ENCODE data around the gene IL22. TPM values are rescaled to one million over a fixed set of nuclear protein-coding genes. Genes with fewer than 3 reads are reported as not detected.

IL22 gene
- total and polyA plus RNA-seq, 4 donors, result not detected

- no peak overlapping the region for H3K27ac ChIP-seq (ENCODE audit: low read depth in 1 of 2, low read length in 2 of 2)
- no peak for DNase-seq (ENCODE audit: low spot score)
- 96% methylated on average over 4 of the region's 4 CpGs for WGBS
Observed at GRCh38 chr12:68291396-68292036, 38.1 kb upstream of the IL22 start.

GRCh38 chr12:68290126-68290525 lies 36.7 kb upstream of the IL22 start:
- WGBS, result 85% methylated on average over 6 of the region's 6 CpGs
- DNase-seq (ENCODE audit: low spot score), result no peak
- no peak overlapping the region for H3K27ac ChIP-seq (ENCODE audit: low read depth in 1 of 2, low read length in 2 of 2)
- H3K27me3 ChIP-seq (ENCODE audit: control insufficient read depth in 4 of 4, insufficient read depth in 4 of 4, low read length in 3 of 4), result no peaks in the 10 kb centered on the region
- H3K9me3 ChIP-seq (ENCODE audit: control insufficient read depth in 4 of 4, low read length in 3 of 4), result no peaks in the 10 kb centered on the region
- TF ChIP-seq EGR1 (IDR thresholded peaks at IDR 0.05; ENCODE audit: low read depth in 2 of 2) (no peak), CTCF (IDR thresholded peaks at IDR 0.05; ENCODE audit: low read depth, low read length, missing input control) (no peak), FOXA1 (IDR thresholded peaks at IDR 0.05) (no peak), HNF4A (conservative IDR thresholded peaks at IDR 0.05) (no peak), MAX (IDR thresholded peaks at IDR 0.05) (no peak), YY1 (IDR thresholded peaks at IDR 0.05) (no peak), NR2F2 (IDR thresholded peaks at IDR 0.05) (no peak), ZBTB33 (IDR thresholded peaks at IDR 0.05) (no peak), ATF3 (IDR thresholded peaks at IDR 0.05) (no peak), TAF1 (conservative IDR thresholded peaks at IDR 0.05) (no peak), HNF4G (IDR thresholded peaks at IDR 0.05) (no peak), JUND (IDR thresholded peaks at IDR 0.05) (no peak), SP1 (IDR thresholded peaks at IDR 0.05) (no peak), GABPA (IDR thresholded peaks at IDR 0.05 in 1 of 2, conservative IDR thresholded peaks at IDR 0.05 in 1 of 2) (no peak), RAD21 (IDR thresholded peaks at IDR 0.05) (no peak), REST (IDR thresholded peaks at IDR 0.05) (no peak)
- H3K9ac ChIP-seq (ENCODE audit: low read depth in 1 of 2, low read length in 2 of 2), result no peak overlapping the region
- peaks cover 0 to 13% (median 10%) of the 10 kb centered on the region in 4 donors for H3K4me1 ChIP-seq (ENCODE audit: control insufficient read depth in 4 of 4, insufficient read depth in 4 of 4, low read length in 3 of 4)
- no peaks in the 10 kb centered on the region for H3K36me3 ChIP-seq (ENCODE audit: control insufficient read depth in 4 of 4, insufficient read depth in 3 of 4, low read depth in 1 of 4, low read length in 3 of 4)
- H3K4me3 ChIP-seq (ENCODE audit: low read depth in 1 of 3, low read length in 3 of 3), result no peak overlapping the region

More at GRCh38 chr12:68291396-68292036, 38.1 kb upstream of the IL22 start:
- Histone ChIP-seq H3K9ac (ENCODE audit: low read depth in 1 of 2, low read length in 2 of 2) (no peak overlapping the region), H3K36me3 (ENCODE audit: control insufficient read depth in 4 of 4, insufficient read depth in 3 of 4, low read depth in 1 of 4, low read length in 3 of 4) (no peaks in the 10 kb centered on the region), H3K4me1 (ENCODE audit: control insufficient read depth in 4 of 4, insufficient read depth in 4 of 4, low read length in 3 of 4) (peaks cover 0 to 16% (median 10%) of the 10 kb centered on the region in 4 donors), H3K27me3 (ENCODE audit: control insufficient read depth in 4 of 4, insufficient read depth in 4 of 4, low read length in 3 of 4) (no peaks in the 10 kb centered on the region), H3K9me3 (ENCODE audit: control insufficient read depth in 4 of 4, low read length in 3 of 4) (no peaks in the 10 kb centered on the region), H3K4me3 (ENCODE audit: low read depth in 1 of 3, low read length in 3 of 3) (no peak overlapping the region)
- no peak for TF ChIP-seq JUND (IDR thresholded peaks at IDR 0.05)
